ENCODE results near the gene RGR.

DNA sequence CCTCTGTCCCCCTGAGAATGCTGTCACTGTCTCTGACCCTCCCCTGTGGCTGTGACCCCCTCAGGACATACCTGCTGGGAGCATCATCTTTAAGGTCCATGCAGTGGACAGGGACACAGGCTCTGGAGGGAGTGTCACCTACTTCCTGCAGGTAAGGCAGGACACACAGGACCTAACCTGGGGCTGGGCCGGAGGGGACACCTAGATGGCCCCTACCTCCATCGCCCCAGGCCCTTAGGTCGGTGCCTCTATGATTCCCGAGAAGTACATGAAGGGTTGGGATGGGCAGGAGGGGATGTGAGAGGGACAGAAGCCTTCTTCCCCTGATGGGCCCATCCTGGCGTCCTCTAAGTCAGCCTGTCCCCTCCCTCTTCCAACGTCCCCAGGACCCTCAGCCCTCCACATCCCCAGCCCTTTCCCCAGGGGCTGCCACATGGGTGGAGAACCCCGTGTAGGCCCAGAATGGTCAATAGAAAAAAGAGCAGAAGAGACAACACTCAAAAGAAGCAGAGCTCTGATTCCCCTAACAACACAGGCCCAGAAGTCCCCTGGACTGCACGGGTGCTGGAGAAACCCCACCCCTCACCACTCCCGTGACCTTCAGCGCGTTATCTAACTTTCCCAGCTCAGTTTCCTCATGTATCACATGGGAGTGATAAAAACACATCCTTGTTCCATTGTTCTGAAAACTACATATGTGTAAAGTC is 44.2 kb upstream of the RGR start:
- TF ChIP-seq ZBTB7A (IDR thresholded peaks at IDR 0.05; ENCODE audit: low read depth) (no peak), RAD21 (IDR thresholded peaks at IDR 0.05; ENCODE audit: low read depth) (no peak), EP300 (IDR thresholded peaks at IDR 0.05; ENCODE audit: borderline replicate concordance) (no peak)
